Thymus (tissue), 11 donors: Measurements from ENCODE around the gene TACSTD2. TPM values are rescaled to one million over a fixed set of nuclear protein-coding genes. Genes with fewer than 3 reads are reported as not detected.
"Not testable (repeated sequence)": the region's sequence is repeated elsewhere in the genome, so short reads cannot be mapped to it uniquely, and the experiment has no call there.

Experiments used
- DNase-seq, 9 donors: peaks; one replicate each; pipeline ENCODE4 v3.0.0-alpha.2; 2013; ENCODE audit warnings: low spot score in 9 of 9, low read depth in 6 of 9, missing footprints in 1 of 9
- H3K27ac ChIP-seq, 2 donors: one replicate each; pipeline ENCODE4 v1.5.1; 2013; ENCODE audit warnings: control low read depth in 1 of 2, low read depth in 1 of 2, low read length in 1 of 2, mild to moderate bottlenecking in 1 of 2, moderate library complexity in 1 of 2
- H3K27me3 ChIP-seq, 2 donors: one replicate each; pipeline ENCODE4 v1.5.1; 2013; ENCODE audit warnings: low read length in 1 of 2; ENCODE audit not compliant: control insufficient read depth in 2 of 2, insufficient read depth in 1 of 2
- H3K36me3 ChIP-seq, 2 donors: one replicate each; pipeline ENCODE4 v1.5.1; 2013; ENCODE audit warnings: low read length in 1 of 2, mild to moderate bottlenecking in 1 of 2, moderate library complexity in 1 of 2; ENCODE audit not compliant: control insufficient read depth in 2 of 2, insufficient read depth in 2 of 2
- H3K4me1 ChIP-seq, 2 donors: one replicate each; pipeline ENCODE4 v1.5.1; 2013; ENCODE audit warnings: low read length in 2 of 2; ENCODE audit not compliant: control insufficient read depth in 2 of 2, insufficient read depth in 2 of 2
- H3K4me3 ChIP-seq, 2 donors: one replicate each; pipeline ENCODE4 v1.5.1; 2013; ENCODE audit warnings: low read length in 2 of 2, control low read depth in 1 of 2, mild to moderate bottlenecking in 1 of 2
- H3K9me3 ChIP-seq, 2 donors: one replicate each; pipeline ENCODE4 v1.5.1; 2013; ENCODE audit warnings: low read length in 1 of 2, mild to moderate bottlenecking in 1 of 2; ENCODE audit not compliant: control insufficient read depth in 2 of 2, insufficient read depth in 1 of 2
- WGBS: extraction: QIAGEN DNeasy Blood & Tissue Kit; methylation state at CpG from one replicate; pipeline ENCODE4 v1.1.7; 2013; 5-methylcytosine and 5-hydroxymethylcytosine counted together
- polyA plus RNA-seq: library from polyadenylated mRNA; stranded (reverse); fragments of 200-250 nt; gene quantifications from one replicate; pipeline ENCODE4 v1.2.3, GENCODE V29; 2013
- total RNA-seq: library from RNA; stranded (reverse); fragments of 120-200 nt; gene quantifications from one replicate; pipeline ENCODE4 v1.2.4, GENCODE V29; 2013
- donor health status: healthy.

TACSTD2 gene
- total and polyA plus RNA-seq, 2 donors, result 2.9 to 132 TPM

GRCh38 chr1:58539553-58539952 lies 37.5 kb downstream of the TACSTD2 start:
- 98% methylated on average over 2 of the region's 2 CpGs for whole genome bisulfite sequencing
- H3K9me3 ChIP-seq, result no peaks in the 10 kb centered on the region
- H3K36me3 ChIP-seq, result no peaks in the 10 kb centered on the region
- H3K27me3 ChIP-seq, result no peaks in the 10 kb centered on the region
- no peak overlapping the region for H3K27ac ChIP-seq
- H3K4me1 ChIP-seq, result no peaks in the 10 kb centered on the region
- no peak for DNase-seq
- no peak overlapping the region for H3K4me3 ChIP-seq

DNA sequence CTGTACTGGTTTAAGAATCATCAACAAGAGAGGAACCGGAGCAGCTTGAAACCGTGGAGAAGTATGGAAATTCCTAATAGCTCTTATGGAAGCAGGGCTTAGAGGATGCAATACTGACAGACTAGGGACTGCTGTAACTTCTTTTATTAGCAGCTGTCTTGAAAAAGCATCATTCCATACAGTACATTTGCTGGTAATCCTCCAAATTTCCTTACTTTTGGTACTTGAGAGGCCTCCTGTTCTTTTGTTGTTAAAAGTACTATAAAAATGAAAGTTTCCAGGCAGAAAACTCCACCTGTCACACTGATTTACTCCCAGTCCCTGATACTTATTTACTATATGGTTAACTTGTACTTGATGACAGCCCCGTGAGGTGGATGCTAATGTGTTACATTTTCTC lies 38.2 kb downstream of the TACSTD2 start:
- H3K36me3 ChIP-seq, result no peaks in the 10 kb centered on the region
- WGBS, result 99% methylated on average over 3 of the region's 3 CpGs
- no peaks in the 10 kb centered on the region for H3K9me3 ChIP-seq
- DNase-seq, result no peak
- no peaks in the 10 kb centered on the region for H3K4me1 ChIP-seq
- H3K27ac ChIP-seq, result no peak overlapping the region
- no peaks in the 10 kb centered on the region for H3K27me3 ChIP-seq
- no peak overlapping the region for H3K4me3 ChIP-seq

DNA sequence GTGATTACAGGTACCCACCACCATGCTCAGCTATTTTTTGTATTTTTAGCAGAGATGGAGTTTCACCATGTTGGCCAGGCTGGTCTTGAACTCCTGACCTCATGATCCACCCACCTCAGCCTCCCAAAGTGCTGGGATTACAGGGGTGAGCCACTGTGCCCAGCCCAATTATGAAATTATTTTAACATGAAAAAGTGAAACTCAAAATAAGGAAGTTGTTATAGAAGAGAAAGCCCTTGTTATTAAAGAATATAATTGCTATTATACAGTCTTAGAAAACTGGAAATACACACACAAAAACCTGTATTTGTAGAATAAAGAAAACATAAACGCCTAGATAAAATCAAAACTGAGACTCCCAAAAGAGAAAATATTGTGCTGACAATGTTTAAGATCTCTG lies 45.2 kb downstream of the TACSTD2 start:
- not testable (repeated sequence) for H3K36me3 ChIP-seq, DNase-seq, H3K4me3 ChIP-seq, H3K27me3 ChIP-seq, H3K9me3 ChIP-seq, H3K4me1 ChIP-seq, H3K27ac ChIP-seq
- WGBS, result 97% methylated on average over 1 of the region's 1 CpG

DNA sequence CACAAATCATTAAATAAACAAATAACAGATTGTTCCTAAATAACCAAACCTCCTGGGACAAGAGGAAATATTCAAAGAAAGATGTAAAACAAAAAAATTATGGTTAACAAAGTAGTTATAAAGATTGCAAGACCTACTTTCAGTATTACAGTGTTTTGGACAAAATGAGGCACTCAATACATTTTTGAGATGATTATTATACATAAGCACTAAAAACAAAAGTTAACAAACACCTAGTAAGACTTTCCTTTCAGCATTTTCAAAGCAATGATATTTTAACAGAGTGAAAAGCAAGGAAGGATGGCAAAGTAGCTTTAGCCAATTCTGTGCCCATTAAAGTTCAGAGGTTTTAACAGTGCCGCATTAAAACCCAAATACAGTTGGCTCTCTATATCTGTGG lies 47.8 kb downstream of the TACSTD2 start:
- Histone ChIP-seq H3K4me3 (no peak overlapping the region), H3K4me1 (no peaks in the 10 kb centered on the region), H3K27ac (no peak overlapping the region), H3K27me3 (no peaks in the 10 kb centered on the region), H3K36me3 (no peaks in the 10 kb centered on the region), H3K9me3 (no peaks in the 10 kb centered on the region)
- WGBS, result 98% methylated on average over 1 of the region's 1 CpG
- no peak for DNase-seq

- Histone ChIP-seq H3K27ac (no peak overlapping the region), H3K9me3 (no peaks in the 10 kb centered on the region), H3K27me3 (no peaks in the 10 kb centered on the region), H3K4me1 (no peaks in the 10 kb centered on the region), H3K4me3 (no peak overlapping the region), H3K36me3 (no peaks in the 10 kb centered on the region)
- no peak for DNase-seq
- WGBS, result 97% methylated on average over 3 of the region's 3 CpGs
Measured at GRCh38 chr1:58528518-58528917, 48.5 kb downstream of the TACSTD2 start.

Other genes starting within 250 kb of the TACSTD2 start
- 53.8 TPM for gene OMA1, start 30.5 kb downstream of the TACSTD2 start, total RNA-seq
- 36.0 TPM for gene OMA1, start 30.5 kb downstream of the TACSTD2 start, polyA plus RNA-seq
- 10.8 TPM for gene MYSM1, start 122.8 kb upstream of the TACSTD2 start, total RNA-seq
- gene MYSM1, start 122.8 kb upstream of the TACSTD2 start, polyA plus RNA-seq, result 14.7 TPM
- 51.0 TPM for gene JUN, start 206.8 kb upstream of the TACSTD2 start, total RNA-seq
- gene JUN, start 206.8 kb upstream of the TACSTD2 start, polyA plus RNA-seq, result 74.3 TPM